Thymus (tissue), 11 donors: Measurements from ENCODE around the gene TMEM40. TPM values are rescaled to one million over a fixed set of nuclear protein-coding genes. Genes with fewer than 3 reads are reported as not detected.

ENCODE experiments used
- DNase-seq, 9 donors: peaks; one replicate each; pipeline ENCODE4 v3.0.0-alpha.2; 2013; ENCODE audit warnings: low spot score in 9 of 9, low read depth in 6 of 9, missing footprints in 1 of 9
- H3K27ac ChIP-seq, 2 donors: one replicate each; pipeline ENCODE4 v1.5.1; 2013; ENCODE audit warnings: control low read depth in 1 of 2, low read depth in 1 of 2, low read length in 1 of 2, mild to moderate bottlenecking in 1 of 2, moderate library complexity in 1 of 2
- H3K27me3 ChIP-seq, 2 donors: one replicate each; pipeline ENCODE4 v1.5.1; 2013; ENCODE audit warnings: low read length in 1 of 2; ENCODE audit not compliant: control insufficient read depth in 2 of 2, insufficient read depth in 1 of 2
- H3K36me3 ChIP-seq, 2 donors: one replicate each; pipeline ENCODE4 v1.5.1; 2013; ENCODE audit warnings: low read length in 1 of 2, mild to moderate bottlenecking in 1 of 2, moderate library complexity in 1 of 2; ENCODE audit not compliant: control insufficient read depth in 2 of 2, insufficient read depth in 2 of 2
- H3K4me1 ChIP-seq, 2 donors: one replicate each; pipeline ENCODE4 v1.5.1; 2013; ENCODE audit warnings: low read length in 2 of 2; ENCODE audit not compliant: control insufficient read depth in 2 of 2, insufficient read depth in 2 of 2
- H3K4me3 ChIP-seq, 2 donors: one replicate each; pipeline ENCODE4 v1.5.1; 2013; ENCODE audit warnings: low read length in 2 of 2, control low read depth in 1 of 2, mild to moderate bottlenecking in 1 of 2
- H3K9me3 ChIP-seq, 2 donors: one replicate each; pipeline ENCODE4 v1.5.1; 2013; ENCODE audit warnings: low read length in 1 of 2, mild to moderate bottlenecking in 1 of 2; ENCODE audit not compliant: control insufficient read depth in 2 of 2, insufficient read depth in 1 of 2
- WGBS: extraction: QIAGEN DNeasy Blood & Tissue Kit; methylation state at CpG from one replicate; pipeline ENCODE4 v1.1.7; 2013; 5-methylcytosine and 5-hydroxymethylcytosine counted together
- polyA plus RNA-seq: library from polyadenylated mRNA; stranded (reverse); fragments of 200-250 nt; gene quantifications from one replicate; pipeline ENCODE4 v1.2.3, GENCODE V29; 2013
- total RNA-seq: library from RNA; stranded (reverse); fragments of 120-200 nt; gene quantifications from one replicate; pipeline ENCODE4 v1.2.4, GENCODE V29; 2013
- donor health status: healthy.

The TMEM40 gene
- total and polyA plus RNA-seq, 2 donors = 0.76 to 14.1 TPM

DNA sequence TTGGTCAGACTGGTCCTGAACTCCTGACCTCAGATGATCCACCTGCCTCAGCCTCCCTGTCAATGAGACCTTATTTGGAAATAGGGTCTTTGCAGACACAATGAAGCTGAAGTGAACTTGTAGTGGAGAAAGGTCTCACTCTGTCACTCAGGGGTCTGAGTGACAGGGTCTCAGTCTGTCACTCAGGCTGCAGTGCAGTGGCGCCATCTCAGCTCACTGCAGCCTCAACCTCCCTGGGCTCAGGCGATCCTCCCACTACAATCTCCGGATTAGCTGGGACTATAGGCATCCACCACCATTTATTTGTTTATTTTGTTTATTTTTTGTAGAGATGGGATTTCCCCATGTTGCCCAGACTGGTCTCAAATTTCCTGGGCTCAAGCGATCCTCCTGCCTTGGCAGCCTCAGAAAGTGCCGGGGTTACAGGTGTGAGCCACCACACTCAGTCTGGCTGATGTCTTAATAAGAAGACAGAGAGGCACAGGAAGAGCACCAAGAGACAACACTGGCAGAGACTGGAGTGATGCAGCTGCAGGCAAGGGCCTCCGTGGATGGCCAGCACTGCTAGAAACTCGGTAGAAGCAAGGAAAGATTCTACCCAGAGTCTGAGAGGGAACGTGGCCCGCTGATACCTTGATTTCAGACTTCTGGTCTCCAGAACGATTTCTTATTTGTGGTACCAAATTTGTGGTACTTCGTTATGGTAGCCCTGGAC is 68.9 kb downstream of the TMEM40 start:
- Histone ChIP-seq H3K36me3 (no peaks in the 10 kb centered on the region), H3K9me3 (no peaks in the 10 kb centered on the region), H3K27me3 (no peaks in the 10 kb centered on the region), H3K27ac (no peak overlapping the region), H3K4me1 (no peaks in the 10 kb centered on the region), H3K4me3 (no peak overlapping the region)
- WGBS = 95% methylated on average over 11 of the region's 11 CpGs
- no peak for DNase-seq

GRCh38 chr3:12687948-12688347 is 71.1 kb downstream of the TMEM40 start:
- Histone ChIP-seq H3K9me3 (no peaks in the 10 kb centered on the region), H3K4me1 (no peaks in the 10 kb centered on the region), H3K27ac (no peak overlapping the region), H3K27me3 (no peaks in the 10 kb centered on the region), H3K36me3 (no peaks in the 10 kb centered on the region), H3K4me3 (no peak overlapping the region)
- DNase-seq = no peak
- WGBS = 88% methylated on average over 4 of the region's 4 CpGs

GRCh38 chr3:12686096-12686495 is 73.0 kb downstream of the TMEM40 start:
- Histone ChIP-seq H3K9me3 (no peaks in the 10 kb centered on the region), H3K4me3 (no peak overlapping the region), H3K36me3 (no peaks in the 10 kb centered on the region), H3K27me3 (no peaks in the 10 kb centered on the region), H3K4me1 (no peaks in the 10 kb centered on the region), H3K27ac (no peak overlapping the region)
- no peak for DNase-seq
- WGBS = 96% methylated on average over 3 of the region's 3 CpGs

Other genes starting within 250 kb of the TMEM40 start
- 0.09 TPM for gene MKRN2OS, start 213.8 kb downstream of the TMEM40 start, total RNA-seq
- 0.78 TPM for gene MKRN2OS, start 213.8 kb downstream of the TMEM40 start, polyA plus RNA-seq
- gene MKRN2, start 202.2 kb downstream of the TMEM40 start, total RNA-seq = 30.0 TPM
- gene MKRN2, start 202.2 kb downstream of the TMEM40 start, polyA plus RNA-seq = 26.4 TPM
- gene RAF1, start 95.1 kb downstream of the TMEM40 start, total RNA-seq = 68.1 TPM
- gene RAF1, start 95.1 kb downstream of the TMEM40 start, polyA plus RNA-seq = 59.9 TPM
- gene CAND2, start 37.4 kb upstream of the TMEM40 start, total RNA-seq = 0.42 TPM
- 1.4 TPM for gene CAND2, start 37.4 kb upstream of the TMEM40 start, polyA plus RNA-seq
- gene RPL32, start 82.3 kb upstream of the TMEM40 start, total RNA-seq = 3,219 TPM
- gene RPL32, start 82.3 kb upstream of the TMEM40 start, polyA plus RNA-seq = 3,281 TPM